GM12892 (cell line): Measurements from ENCODE around the gene SIPA1L3.

Source experiments
- POLR2A ChIP-seq: IDR thresholded peaks from 2 replicates; pipeline ENCODE4 v1.6.1; 2011; ENCODE audit warnings: low read depth, low read length, control low read depth
- POLR2AphosphoS5 ChIP-seq: IDR thresholded peaks from 2 replicates; pipeline ENCODE4 v1.6.1; 2011; ENCODE audit warnings: low read depth, low read length, control low read depth

- TF ChIP-seq POLR2A (no peak), POLR2AphosphoS5 (no peak)
Measured at GRCh38 chr19:38206928-38207327, 299.9 kb downstream of the SIPA1L3 start.
